Trophoblast cell (in vitro differentiated cells and primary cell): Measurements from ENCODE around the gene HYAL2.

Source experiments
- DNase-seq, 2 donors: peaks; one replicate each; pipeline ENCODE4 v3.0.0-alpha.2; 2016
- H2AFZ ChIP-seq: 2 replicates; pipeline ENCODE4 v1.6.1; 2013; ENCODE audit warnings: low read length, moderate library complexity, mild to moderate bottlenecking; ENCODE audit not compliant: insufficient read depth, poor library complexity
- H2AK5ac ChIP-seq: 2 replicates; pipeline ENCODE4 v1.6.1; 2013; ENCODE audit warnings: mild to moderate bottlenecking, low read length
- H2BK120ac ChIP-seq: 2 replicates; pipeline ENCODE4 v1.6.1; 2013; ENCODE audit warnings: low read length, mild to moderate bottlenecking, moderate library complexity; ENCODE audit not compliant: insufficient read depth, poor library complexity
- H2BK12ac ChIP-seq: 2 replicates; pipeline ENCODE4 v1.6.1; 2013; ENCODE audit warnings: mild to moderate bottlenecking, low read length, moderate library complexity
- H2BK5ac ChIP-seq: 2 replicates; pipeline ENCODE4 v1.6.1; 2013; ENCODE audit warnings: low read length, low read depth, moderate library complexity, mild to moderate bottlenecking; ENCODE audit not compliant: poor library complexity
- H3K14ac ChIP-seq: 2 replicates; pipeline ENCODE4 v1.6.1; 2013; ENCODE audit warnings: mild to moderate bottlenecking, low read length
- H3K18ac ChIP-seq: 2 replicates; pipeline ENCODE4 v1.6.1; 2013; ENCODE audit warnings: mild to moderate bottlenecking, low read length
- H3K23ac ChIP-seq: 2 replicates; pipeline ENCODE4 v1.6.1; 2013; ENCODE audit warnings: low read length
- H3K27ac ChIP-seq: 2 replicates; pipeline ENCODE4 v1.5.1; 2013; ENCODE audit warnings: low read depth, mild to moderate bottlenecking, inconsistent platforms, low read length, moderate library complexity
- H3K27me3 ChIP-seq: 2 replicates; pipeline ENCODE4 v1.6.1; 2013; ENCODE audit warnings: inconsistent platforms, mild to moderate bottlenecking, low read length, moderate library complexity; ENCODE audit not compliant: insufficient read depth
- H3K36me3 ChIP-seq, 2 experiments: 1 replicate in 1 of 2; 2 replicates in 1 of 2; pipeline ENCODE4 v1.6.1; 2013; ENCODE audit warnings: low read length in 2 of 2, mild to moderate bottlenecking in 2 of 2, moderate library complexity in 1 of 2; ENCODE audit not compliant: insufficient read depth in 2 of 2, control insufficient read depth in 1 of 2
- H3K4ac ChIP-seq: 2 replicates; pipeline ENCODE4 v1.6.1; 2013; ENCODE audit warnings: low read depth, mild to moderate bottlenecking, low read length, moderate library complexity
- H3K4me1 ChIP-seq, 2 experiments: 1 replicate in 1 of 2; 2 replicates in 1 of 2; pipeline ENCODE4 v1.6.1; 2013; ENCODE audit warnings: low read length in 2 of 2, mild to moderate bottlenecking in 2 of 2, moderate library complexity in 1 of 2; ENCODE audit not compliant: insufficient read depth in 2 of 2, control insufficient read depth in 1 of 2
- H3K4me2 ChIP-seq: 2 replicates; pipeline ENCODE4 v1.6.1; 2013; ENCODE audit warnings: inconsistent platforms, mild to moderate bottlenecking, low read length, moderate library complexity
- H3K4me3 ChIP-seq: 2 replicates; pipeline ENCODE4 v1.5.1; 2013; ENCODE audit warnings: mild to moderate bottlenecking, low read depth, low read length, inconsistent platforms
- H3K79me1 ChIP-seq: one replicate; pipeline ENCODE4 v1.6.1; 2013; ENCODE audit warnings: low read length
- H3K79me2 ChIP-seq: 2 replicates; pipeline ENCODE4 v1.6.1; 2013; ENCODE audit warnings: low read length, mild to moderate bottlenecking; ENCODE audit not compliant: control insufficient read depth, insufficient read depth, poor library complexity
- H3K9ac ChIP-seq: 2 replicates; pipeline ENCODE4 v1.6.1; 2013; ENCODE audit warnings: mild to moderate bottlenecking, low read length
- H3K9me3 ChIP-seq: 2 replicates; pipeline ENCODE4 v1.6.1; 2013; ENCODE audit warnings: low read depth, mild to moderate bottlenecking, control low read depth, inconsistent platforms, low read length; ENCODE audit not compliant: insufficient read depth
- H4K12ac ChIP-seq: 2 replicates; pipeline ENCODE4 v1.6.1; 2013; ENCODE audit warnings: low read depth, mild to moderate bottlenecking, low read length, moderate library complexity
- H4K8ac ChIP-seq: 2 replicates; pipeline ENCODE4 v1.6.1; 2013; ENCODE audit warnings: low read depth, mild to moderate bottlenecking, low read length, moderate library complexity
- H4K91ac ChIP-seq: one replicate; pipeline ENCODE4 v1.6.1; 2013; ENCODE audit warnings: low read depth, mild to moderate bottlenecking, low read length, moderate library complexity
- WGBS: extraction: QIAGEN DNeasy Blood & Tissue Kit; methylation state at CpG from one replicate; pipeline ENCODE4 v1.1.7; 2013; ENCODE audit warnings: missing lambda C conversion rate; ENCODE audit not compliant: insufficient read length, insufficient coverage; ENCODE audit errors: extremely low coverage; 5-methylcytosine and 5-hydroxymethylcytosine counted together

The HYAL2 gene

DNA sequence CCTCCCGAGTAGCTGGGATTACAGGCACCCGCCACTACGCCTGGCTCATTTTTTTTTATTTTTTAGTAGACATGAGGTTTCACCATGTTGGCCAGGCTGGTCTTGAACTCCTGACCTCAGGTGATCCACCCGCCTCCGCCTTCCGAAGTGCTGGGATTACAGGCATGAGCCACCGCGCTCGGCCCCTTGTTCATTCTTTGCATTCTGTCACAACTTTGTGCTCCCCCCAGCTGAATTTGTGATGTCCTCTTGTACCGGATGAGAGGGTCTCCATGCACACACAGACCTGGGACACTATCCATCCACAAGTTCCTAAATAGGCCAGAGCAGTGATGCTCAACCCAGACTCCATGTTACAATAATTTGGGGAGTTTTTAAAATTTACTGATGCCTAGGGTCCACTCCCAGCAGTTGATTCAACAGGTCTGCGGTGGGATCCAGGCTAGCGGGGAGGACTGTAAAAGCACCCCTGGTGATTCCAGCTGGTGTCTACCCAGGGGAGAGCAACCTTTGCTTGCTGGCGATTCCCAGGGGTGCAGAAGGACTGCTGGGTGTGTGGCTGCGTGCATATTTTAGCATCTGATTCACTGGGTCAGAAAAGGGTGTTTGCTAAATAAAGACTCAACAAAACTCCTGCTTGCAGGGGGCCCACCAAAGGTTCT lies 17.1 kb upstream of the HYAL2 start:
- H3K4me2 ChIP-seq = no peak overlapping the region
- no peak overlapping the region for H3K18ac ChIP-seq
- no peak overlapping the region for H4K12ac ChIP-seq
- H3K36me3 ChIP-seq = peaks cover 0 to 5% of the 10 kb centered on the region in 2 experiments
- peaks cover 6% of the 10 kb centered on the region for H3K9me3 ChIP-seq
- peaks cover 16% of the 10 kb centered on the region for H3K79me2 ChIP-seq
- H2BK12ac ChIP-seq = no peak overlapping the region
- H3K9ac ChIP-seq = no peak overlapping the region
- no CpG with 5 or more reads among the region's 14 CpGs for whole genome bisulfite sequencing
- no peak for DNase-seq
- H2AFZ ChIP-seq = no peak overlapping the region
- H3K14ac ChIP-seq = no peak overlapping the region
- H4K8ac ChIP-seq = no peak overlapping the region
- no peak overlapping the region for H2AK5ac ChIP-seq
- no peak overlapping the region for H3K23ac ChIP-seq
- H2BK5ac ChIP-seq = no peak overlapping the region
- H3K4me1 ChIP-seq = peaks cover 19 to 23% of the 10 kb centered on the region in 2 experiments
- peaks cover 27% of the 10 kb centered on the region for H3K27me3 ChIP-seq
- no peak overlapping the region for H2BK120ac ChIP-seq
- peaks cover 12% of the 10 kb centered on the region for H3K79me1 ChIP-seq
- no peak overlapping the region for H3K27ac ChIP-seq
- H4K91ac ChIP-seq = no peak overlapping the region
- H3K4ac ChIP-seq = no peak overlapping the region
- no peak overlapping the region for H3K4me3 ChIP-seq

GRCh38 chr3:50338965-50339364 lies 16.4 kb upstream of the HYAL2 start:
- Histone ChIP-seq H2BK12ac (no peak overlapping the region), H3K79me2 (peaks cover 19% of the 10 kb centered on the region), H2BK5ac (no peak overlapping the region), H3K9ac (no peak overlapping the region), H3K27me3 (peaks cover 27% of the 10 kb centered on the region), H3K23ac (no peak overlapping the region), H2AFZ (no peak overlapping the region), H3K18ac (no peak overlapping the region), H4K91ac (no peak overlapping the region), H3K4me3 (no peak overlapping the region), H3K4ac (no peak overlapping the region), H4K12ac (no peak overlapping the region), H2AK5ac (no peak overlapping the region), H3K14ac (no peak overlapping the region), H3K27ac (no peak overlapping the region), H2BK120ac (no peak overlapping the region), H3K36me3 (peaks cover 5 to 9% of the 10 kb centered on the region in 2 experiments), H3K4me2 (no peak overlapping the region), H3K9me3 (peaks cover 6% of the 10 kb centered on the region), H3K79me1 (peaks cover 12% of the 10 kb centered on the region), H4K8ac (no peak overlapping the region), H3K4me1 (peaks cover 20 to 23% of the 10 kb centered on the region in 2 experiments)
- DNase-seq = no peak
- no CpG with 5 or more reads among the region's 5 CpGs for WGBS

- peak overlapping the region; percentile 95 for H2AK5ac ChIP-seq
- peak overlapping the region; percentile 92 for H3K4me2 ChIP-seq
- peaks cover 20% of the 10 kb centered on the region for H3K79me2 ChIP-seq
- H3K18ac ChIP-seq = peak overlapping the region; percentile 96
- H4K12ac ChIP-seq = peak overlapping the region; percentile 86
- no CpG with 5 or more reads among the region's 79 CpGs for WGBS
- peaks cover 21 to 23% of the 10 kb centered on the region in 2 experiments for H3K4me1 ChIP-seq
- H3K23ac ChIP-seq = no peak overlapping the region
- peak overlapping the region; percentile 89 for H3K9ac ChIP-seq
- peaks cover 27% of the 10 kb centered on the region for H3K27me3 ChIP-seq
- peak overlapping the region; percentile 92 for H3K27ac ChIP-seq
- H2BK120ac ChIP-seq = peak overlapping the region; percentile 87
- peaks cover 6% of the 10 kb centered on the region for H3K9me3 ChIP-seq
- peak; percentile 98 for DNase-seq
- H2AFZ ChIP-seq = peak overlapping the region; percentile 91
- peak overlapping the region; percentile 97 for H3K14ac ChIP-seq
- H3K79me1 ChIP-seq = peaks cover 12% of the 10 kb centered on the region
- H4K8ac ChIP-seq = peak overlapping the region; percentile 97
- peak overlapping the region; percentile 96 for H4K91ac ChIP-seq
- H2BK12ac ChIP-seq = peak overlapping the region; percentile 9
- peak overlapping the region; percentile 86 for H2BK5ac ChIP-seq
- peak overlapping the region; percentile 92 for H3K4me3 ChIP-seq
- H3K4ac ChIP-seq = peak overlapping the region; percentile 94
- peaks cover 8 to 15% of the 10 kb centered on the region in 2 experiments for H3K36me3 ChIP-seq
Measured at GRCh38 chr3:50337175-50337861, 14.8 kb upstream of the HYAL2 start.

DNA sequence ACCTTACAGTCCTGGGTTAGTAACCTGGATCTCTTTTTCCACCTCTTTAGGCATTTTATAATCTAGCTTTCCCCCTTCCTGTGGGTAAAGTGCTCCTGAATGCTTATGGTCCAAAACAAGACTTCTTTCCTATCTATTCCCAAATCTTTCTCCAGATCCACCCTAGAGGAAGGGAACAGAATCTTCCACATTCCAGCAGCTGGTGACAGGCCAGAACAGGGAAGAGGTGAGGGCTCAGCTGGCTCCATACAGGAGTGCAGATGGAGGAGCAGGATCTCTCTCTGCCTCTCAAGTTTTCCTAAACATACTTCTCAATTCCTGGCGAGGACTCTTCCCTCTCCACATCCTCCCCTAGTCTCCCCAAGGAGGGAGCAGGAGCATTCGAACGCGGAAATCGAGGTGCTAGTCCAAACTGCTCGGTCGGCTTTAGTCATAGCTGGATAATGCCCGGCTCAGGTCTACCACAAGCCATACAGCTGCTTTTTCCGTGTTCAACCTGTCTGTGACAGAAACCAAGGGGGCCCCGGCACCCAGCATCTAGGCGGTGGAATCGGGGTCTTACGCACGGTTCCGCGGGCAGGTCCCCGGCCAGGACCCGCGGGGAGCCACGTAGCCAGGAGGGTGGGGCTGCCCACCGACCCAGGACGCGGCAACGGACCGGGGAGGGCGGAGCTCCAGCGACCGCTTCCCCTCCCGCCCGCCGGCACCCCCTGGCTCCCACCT lies 14.1 kb upstream of the HYAL2 start:
- Histone ChIP-seq H3K79me1 (peaks cover 12% of the 10 kb centered on the region), H3K4ac (peak overlapping the region; percentile 90), H2BK120ac (peak overlapping the region; percentile 87), H3K4me1 (peaks cover 21 to 23% of the 10 kb centered on the region in 2 experiments), H3K23ac (no peak overlapping the region), H3K27me3 (peaks cover 25% of the 10 kb centered on the region), H3K79me2 (peaks cover 20% of the 10 kb centered on the region), H3K36me3 (peaks cover 15 to 22% of the 10 kb centered on the region in 2 experiments), H2BK5ac (peak overlapping the region; percentile 86), H3K27ac (peak overlapping the region; percentile 92), H2BK12ac (no peak overlapping the region), H3K9me3 (peaks cover 6% of the 10 kb centered on the region), H3K4me2 (peak overlapping the region; percentile 92), H4K91ac (peak overlapping the region; percentile 92), H4K12ac (peak overlapping the region; percentile 83), H3K9ac (peak overlapping the region; percentile 89), H3K4me3 (peak overlapping the region; percentile 92), H2AK5ac (peak overlapping the region; percentile 85), H3K14ac (peak overlapping the region; percentile 94), H2AFZ (peak overlapping the region; percentile 74), H4K8ac (peak overlapping the region; percentile 91), H3K18ac (peak overlapping the region; percentile 96)
- WGBS = no CpG with 5 or more reads among the region's 31 CpGs
- DNase-seq = peak in 1 of 2 donors; percentile 58
